Body of pancreas (tissue), 4 donors: ENCODE results near the gene KIAA2012. TPM values are rescaled to one million over a fixed set of nuclear protein-coding genes. Genes with fewer than 3 reads are reported as not detected.

Experiments used
- ATAC-seq: fragments of 150-250 bp; one replicate; pipeline ENCODE4 v1.9.1; 2016
- DNase-seq, 4 donors: peaks; one replicate each; pipeline ENCODE4 v3.0.0-alpha.2; 2019
- H3K27ac ChIP-seq, 4 donors: fragments of 200-600 bp; sonication (generic); 1 replicate in 3 of 4; 2 replicates in 1 of 4; pipeline versions ENCODE4 v1.5.1 to v1.6.1; 2016 to 2019; ENCODE audit warnings: mild to moderate bottlenecking in 1 of 4, mixed read lengths in 1 of 4, moderate library complexity in 1 of 4
- H3K27me3 ChIP-seq, 2 donors: fragments of 200-600 bp; sonication (generic); one replicate each; pipeline ENCODE4 v1.6.0; 2016; ENCODE audit warnings: mild to moderate bottlenecking in 1 of 2
- H3K36me3 ChIP-seq, 2 donors: fragments of 200-600 bp; sonication (generic); replicated peaks in 1 of 2; 2 replicates each; pipeline ENCODE4 v1.5.1; 2016; ENCODE audit warnings: low read depth in 2 of 2; ENCODE audit not compliant: insufficient read depth in 1 of 2
- H3K4me1 ChIP-seq: fragments of 200-600 bp; sonication (generic); one replicate; pipeline ENCODE4 v1.6.0; 2016
- H3K4me3 ChIP-seq, 2 donors: fragments of 200-600 bp; sonication (generic); 1 replicate in 1 of 2; 2 replicates in 1 of 2; pipeline ENCODE4 v1.5.1; 2016 to 2019
- H3K9me3 ChIP-seq, 3 donors: fragments of 200-600 bp; sonication (generic); 1 replicate in 2 of 3; 2 replicates in 1 of 3; pipeline ENCODE4 v1.5.1; 2016
- CTCF ChIP-seq, 7 experiments: fragments of 450-650 bp in 4 of 7; fragments of 200-600 bp in 3 of 7; sonication (generic) in 3 of 7; IDR thresholded peaks; one replicate each; pipeline ENCODE4 v1.5.1; 2016 to 2019; ENCODE audit warnings: antibody characterized with exemption in 7 of 7
- POLR2A ChIP-seq, 3 donors: fragments of 450-650 bp; IDR thresholded peaks; one replicate each; pipeline ENCODE4 v1.6.1; 2016; ENCODE audit warnings: antibody characterized with exemption in 3 of 3, mild to moderate bottlenecking in 2 of 3
- WGBS, 2 donors: methylation state at CpG; one replicate each; pipeline ENCODE4 v1.1.5; 2017; 5-methylcytosine and 5-hydroxymethylcytosine counted together
- intact Hi-C: fragments of 100-400 bp; cut with DNase I; formaldehyde crosslinking; loops from one replicate; pipeline ENCODE4 v1.15.1; 2023
- total RNA-seq, 2 donors: library from RNA; depleted of rRNA; stranded (reverse); fragments of >200 nt; gene quantifications; one replicate each; pipeline ENCODE4 v1.1.0, GENCODE V29; 2016

Gene KIAA2012
- total RNA-seq, 2 donors from 2014 or later, result not detected

GRCh38 chr2:202042444-202042843 lies 30.6 kb upstream of the KIAA2012 start:
- no peak overlapping the region for H3K4me3 ChIP-seq
- WGBS, 2 donors, result 79 to 82% methylated on average over 5 of the region's 5 CpGs
- H3K4me1 ChIP-seq, result no peaks in the 10 kb centered on the region
- TF ChIP-seq POLR2A (IDR thresholded peaks at IDR 0.05), result no peak
- no peak for TF ChIP-seq CTCF (IDR thresholded peaks at IDR 0.05)
- H3K36me3 ChIP-seq, result no peaks in the 10 kb centered on the region
- no peaks in the 10 kb centered on the region for H3K27me3 ChIP-seq
- intact Hi-C loops, result no loop called here
- H3K9me3 ChIP-seq, result no peaks in the 10 kb centered on the region
- DNase-seq (no peak), ATAC-seq (no peak)
- no peak overlapping the region for H3K27ac ChIP-seq

GRCh38 chr2:202043475-202043874 lies 29.6 kb upstream of the KIAA2012 start:
- ATAC-seq (no peak), DNase-seq (no peak)
- WGBS, 2 donors, result 61 to 70% methylated on average over 6 of the region's 6 CpGs
- Histone ChIP-seq H3K4me3 (no peak overlapping the region), H3K27me3 (no peaks in the 10 kb centered on the region), H3K36me3 (no peaks in the 10 kb centered on the region), H3K4me1 (no peaks in the 10 kb centered on the region), H3K27ac (no peak overlapping the region), H3K9me3 (no peaks in the 10 kb centered on the region)
- intact Hi-C loops, result no loop called here
- no peak for TF ChIP-seq CTCF (IDR thresholded peaks at IDR 0.05)
- TF ChIP-seq POLR2A (IDR thresholded peaks at IDR 0.05), result no peak

GRCh38 chr2:202044777-202045176 lies 28.3 kb upstream of the KIAA2012 start:
- no peaks in the 10 kb centered on the region for H3K27me3 ChIP-seq
- intact Hi-C loops, result no loop called here
- no peaks in the 10 kb centered on the region for H3K4me1 ChIP-seq
- TF ChIP-seq CTCF (IDR thresholded peaks at IDR 0.05) (no peak), POLR2A (IDR thresholded peaks at IDR 0.05) (no peak)
- no peaks in the 10 kb centered on the region for H3K9me3 ChIP-seq
- ATAC-seq, result no peak
- no peak overlapping the region for H3K27ac ChIP-seq
- DNase-seq, result no peak
- H3K36me3 ChIP-seq, result no peaks in the 10 kb centered on the region
- no peak overlapping the region for H3K4me3 ChIP-seq

GRCh38 chr2:202046572-202046971 lies 26.5 kb upstream of the KIAA2012 start:
- intact Hi-C loops, result no loop called here
- ATAC-seq, result no peak
- Histone ChIP-seq H3K27ac (no peak overlapping the region), H3K36me3 (no peaks in the 10 kb centered on the region), H3K27me3 (no peaks in the 10 kb centered on the region), H3K4me1 (no peaks in the 10 kb centered on the region), H3K9me3 (no peaks in the 10 kb centered on the region), H3K4me3 (no peak overlapping the region)
- no peak for TF ChIP-seq CTCF (IDR thresholded peaks at IDR 0.05)
- TF ChIP-seq POLR2A (IDR thresholded peaks at IDR 0.05), result no peak
- no peak for DNase-seq
- 87 to 90% methylated on average over 7 of the region's 7 CpGs for WGBS, 2 donors

- no peak for ATAC-seq
- 84 to 98% methylated on average over 2 of the region's 2 CpGs for WGBS, 2 donors
- H3K27ac ChIP-seq, result no peak overlapping the region
These were observed 23.8 kb upstream of the KIAA2012 start for GRCh38 chr2:202049092-202049728.

More at GRCh38 chr2:202049092-202049728, 23.8 kb upstream of the KIAA2012 start:
- H3K9me3 ChIP-seq, result no peaks in the 10 kb centered on the region
- no peak overlapping the region for H3K4me3 ChIP-seq
- no peaks in the 10 kb centered on the region for H3K4me1 ChIP-seq
- intact Hi-C loops, result no loop called here
- H3K27me3 ChIP-seq, result no peaks in the 10 kb centered on the region
- no peak for DNase-seq
- H3K36me3 ChIP-seq, result no peaks in the 10 kb centered on the region
- TF ChIP-seq POLR2A (IDR thresholded peaks at IDR 0.05) (no peak), CTCF (IDR thresholded peaks at IDR 0.05) (no peak)
